ENCODE results near the gene EPX. TPM values are rescaled to one million over a fixed set of nuclear protein-coding genes. Genes with fewer than 3 reads are reported as not detected.

The EPX gene, protein sequence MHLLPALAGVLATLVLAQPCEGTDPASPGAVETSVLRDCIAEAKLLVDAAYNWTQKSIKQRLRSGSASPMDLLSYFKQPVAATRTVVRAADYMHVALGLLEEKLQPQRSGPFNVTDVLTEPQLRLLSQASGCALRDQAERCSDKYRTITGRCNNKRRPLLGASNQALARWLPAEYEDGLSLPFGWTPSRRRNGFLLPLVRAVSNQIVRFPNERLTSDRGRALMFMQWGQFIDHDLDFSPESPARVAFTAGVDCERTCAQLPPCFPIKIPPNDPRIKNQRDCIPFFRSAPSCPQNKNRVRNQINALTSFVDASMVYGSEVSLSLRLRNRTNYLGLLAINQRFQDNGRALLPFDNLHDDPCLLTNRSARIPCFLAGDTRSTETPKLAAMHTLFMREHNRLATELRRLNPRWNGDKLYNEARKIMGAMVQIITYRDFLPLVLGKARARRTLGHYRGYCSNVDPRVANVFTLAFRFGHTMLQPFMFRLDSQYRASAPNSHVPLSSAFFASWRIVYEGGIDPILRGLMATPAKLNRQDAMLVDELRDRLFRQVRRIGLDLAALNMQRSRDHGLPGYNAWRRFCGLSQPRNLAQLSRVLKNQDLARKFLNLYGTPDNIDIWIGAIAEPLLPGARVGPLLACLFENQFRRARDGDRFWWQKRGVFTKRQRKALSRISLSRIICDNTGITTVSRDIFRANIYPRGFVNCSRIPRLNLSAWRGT
- total RNA-seq (2022; extraction: Qiagen RNA extraction), result not detected in 5 replicates

DNA sequence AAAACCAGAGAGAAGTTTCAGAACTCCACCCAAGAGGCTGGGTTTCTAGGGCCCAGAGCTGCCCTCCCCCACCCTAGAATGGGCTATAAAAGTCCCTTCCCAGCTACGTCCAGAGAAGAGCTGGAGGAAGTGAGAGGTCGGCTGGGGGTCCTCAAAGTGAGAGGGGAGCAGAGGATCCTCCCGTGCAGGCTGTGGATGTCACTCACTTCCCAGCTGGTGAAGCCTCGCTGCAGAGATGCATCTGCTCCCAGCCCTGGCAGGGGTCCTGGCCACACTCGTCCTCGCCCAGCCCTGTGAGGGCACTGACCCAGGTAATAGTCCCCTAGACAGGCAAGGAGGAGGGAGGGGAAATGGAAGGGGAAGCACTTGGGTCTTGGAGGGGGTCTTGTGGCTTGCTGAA, at the start of gene EPX:
TSS of gene EPX (plus strand) at position 115 of the 400 bp plus-strand sequence. CDS start at position 236, 121 bp downstream.

DNA sequence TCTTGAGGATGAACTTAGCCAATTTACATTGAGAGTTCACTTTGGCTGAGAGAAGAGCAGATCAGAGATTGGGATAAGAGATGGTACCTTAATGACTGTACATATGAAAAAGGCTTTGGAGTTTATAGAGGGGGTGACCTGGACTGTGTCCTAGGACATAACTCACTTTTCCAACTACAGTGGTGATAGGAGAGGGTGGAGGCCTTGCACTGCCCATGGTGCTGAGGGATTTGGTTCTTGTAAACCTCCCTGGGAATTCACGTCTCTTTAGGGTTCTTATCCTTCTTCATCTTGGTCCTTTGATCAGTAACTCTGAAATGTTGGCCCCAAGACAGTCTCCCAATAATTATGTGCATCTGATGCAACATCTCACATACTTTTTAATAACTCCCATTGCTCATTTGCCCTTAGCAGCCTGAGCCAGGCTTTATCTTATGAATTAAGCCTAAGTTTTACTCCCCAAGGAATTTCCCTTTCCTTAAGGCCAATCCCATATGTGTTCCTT, 44.5 kb upstream of the EPX start, which contains the start of gene OR4D1:
TSS of gene OR4D1 (plus strand) at position 455 of the 505 bp plus-strand sequence. CDS start 6,770 bp downstream, outside the sequence.

GRCh38 chr17:58166682-58167081, 25.8 kb upstream of the EPX start, which contains the start of gene OR4D2:
Gene OR4D2 (plus strand): TSS chr17:58166982. CDS start chr17:58169656, 2,674 bp downstream.

GRCh38 chr17:58219007-58219788, 26.7 kb downstream of the EPX start, which contains the start of gene MKS1:
Gene MKS1 (minus strand): TSS chr17:58219255. CDS start chr17:58219230, 25 bp downstream.

GRCh38 chr17:58238147-58238634, 45.7 kb downstream of the EPX start, which contains the start of gene LPO:
Gene LPO (plus strand): TSS chr17:58238584. CDS start chr17:58242980, 4,396 bp downstream.

Other genes with a start within 250 kb of the EPX start
- gene CUEDC1, start 237.3 kb upstream of the EPX start, total RNA-seq (2022; extraction: Qiagen RNA extraction), result 46.2 to 62.6 TPM (median 54.2 TPM) in 5 replicates
- 39.4 to 49.6 TPM (median 46.9 TPM) in 5 replicates for gene VEZF1, start 204.5 kb upstream of the EPX start, total RNA-seq (2022; extraction: Qiagen RNA extraction)
- gene SRSF1, start 185.5 kb upstream of the EPX start, total RNA-seq (2022; extraction: Qiagen RNA extraction), result 242 to 251 TPM (median 243 TPM) in 5 replicates
- 18.2 to 24.3 TPM (median 23.3 TPM) in 5 replicates for gene DYNLL2, start 109.3 kb upstream of the EPX start, total RNA-seq (2022; extraction: Qiagen RNA extraction)
- gene OR4D1, start 44.3 kb upstream of the EPX start, total RNA-seq (2022; extraction: Qiagen RNA extraction), result not detected in 5 replicates
- not detected in 5 replicates for gene OR4D2, start 25.7 kb upstream of the EPX start, total RNA-seq (2022; extraction: Qiagen RNA extraction)
- gene MKS1, start 26.5 kb downstream of the EPX start, total RNA-seq (2022; extraction: Qiagen RNA extraction), result 9.0 to 12.7 TPM (median 11.2 TPM) in 5 replicates
- not detected in 5 replicates for gene LPO, start 45.9 kb downstream of the EPX start, total RNA-seq (2022; extraction: Qiagen RNA extraction)
- gene MPO, start 88.2 kb downstream of the EPX start, total RNA-seq (2022; extraction: Qiagen RNA extraction), result not detected in 5 replicates
- gene TSPOAP1, start 136.1 kb downstream of the EPX start, total RNA-seq (2022; extraction: Qiagen RNA extraction), result not detected in 5 replicates
- gene SUPT4H1, start 159.5 kb downstream of the EPX start, total RNA-seq (2022; extraction: Qiagen RNA extraction), result 117 to 168 TPM (median 149 TPM) in 5 replicates
- gene RNF43, start 224.8 kb downstream of the EPX start, total RNA-seq (2022; extraction: Qiagen RNA extraction), result 0.19 to 0.47 TPM (median 0.28 TPM) in 5 replicates